Suprapubic skin (tissue), 4 donors: ENCODE measurements around the gene CDHR3. TPM values are rescaled to one million over a fixed set of nuclear protein-coding genes. Genes with fewer than 3 reads are reported as not detected.

ENCODE experiments used
- DNase-seq, 2 donors: peaks; one replicate each; pipeline ENCODE4 v3.0.0-alpha.2; 2019; ENCODE audit warnings: low spot score in 2 of 2
- H3K27ac ChIP-seq: fragments of 200-600 bp; sonication (generic); one replicate; pipeline ENCODE4 v1.5.1; 2019
- H3K27me3 ChIP-seq: fragments of 200-600 bp; sonication (generic); one replicate; pipeline ENCODE4 v1.5.1; 2019
- H3K36me3 ChIP-seq: fragments of 200-600 bp; sonication (generic); one replicate; pipeline ENCODE4 v1.5.1; 2019
- H3K4me1 ChIP-seq: fragments of 200-600 bp; sonication (generic); one replicate; pipeline ENCODE4 v1.5.1; 2019
- H3K4me3 ChIP-seq: fragments of 200-600 bp; sonication (generic); one replicate; pipeline ENCODE4 v1.5.1; 2019; ENCODE audit warnings: mild to moderate bottlenecking
- H3K9me3 ChIP-seq: fragments of 200-600 bp; sonication (generic); one replicate; pipeline ENCODE4 v1.5.1; 2019
- CTCF ChIP-seq, 2 donors: fragments of 200-600 bp in 1 of 2; fragments of 450-650 bp in 1 of 2; sonication (generic) in 1 of 2; IDR thresholded peaks; one replicate each; pipeline ENCODE4 v1.5.1; 2016 to 2019; ENCODE audit warnings: antibody characterized with exemption in 2 of 2, mild to moderate bottlenecking in 1 of 2, moderate library complexity in 1 of 2
- EP300 ChIP-seq: sonication (generic); formaldehyde crosslinking; IDR thresholded peaks from one replicate; pipeline ENCODE4 v1.6.1; 2017; ENCODE audit warnings: antibody characterized with exemption
- POLR2A ChIP-seq, 2 donors: fragments of 450-650 bp; IDR thresholded peaks; one replicate each; pipeline ENCODE4 v1.6.1; 2017; ENCODE audit warnings: antibody characterized with exemption in 2 of 2, mild to moderate bottlenecking in 2 of 2, moderate library complexity in 2 of 2
- POLR2AphosphoS5 ChIP-seq, 3 donors: sonication (generic); formaldehyde crosslinking; IDR thresholded peaks; one replicate each; pipeline ENCODE4 v1.6.1; 2017; ENCODE audit warnings: antibody characterized with exemption in 3 of 3
- WGBS: methylation state at CpG from one replicate; pipeline ENCODE4 v1.1.5; 2018; 5-methylcytosine and 5-hydroxymethylcytosine counted together
- total RNA-seq, 4 donors: library from RNA; depleted of rRNA; stranded (reverse); fragments of >200 nt; gene quantifications; one replicate each; pipeline ENCODE4 v1.1.0, GENCODE V29; 2016

Gene CDHR3
- total RNA-seq, 4 donors from 2014 or later = 1.3 to 6.5 (median 2.7) TPM

- no peak overlapping the region for H3K4me3 ChIP-seq
- WGBS = 96% methylated on average over 5 of the region's 5 CpGs
- no peak overlapping the region for H3K27ac ChIP-seq
- no peaks in the 10 kb centered on the region for H3K9me3 ChIP-seq
- TF ChIP-seq POLR2AphosphoS5 (IDR thresholded peaks at IDR 0.05) = no peak
- no peak for TF ChIP-seq POLR2A (IDR thresholded peaks at IDR 0.05)
- TF ChIP-seq CTCF (IDR thresholded peaks at IDR 0.05) = no peak
- TF ChIP-seq EP300 = no peak
- H3K4me1 ChIP-seq = peaks cover 17% of the 10 kb centered on the region
- DNase-seq = no peak
- H3K36me3 ChIP-seq = no peaks in the 10 kb centered on the region
- H3K27me3 ChIP-seq = no peaks in the 10 kb centered on the region
Observed at GRCh38 chr7:105935250-105935649, 27.8 kb upstream of the CDHR3 start.

DNA sequence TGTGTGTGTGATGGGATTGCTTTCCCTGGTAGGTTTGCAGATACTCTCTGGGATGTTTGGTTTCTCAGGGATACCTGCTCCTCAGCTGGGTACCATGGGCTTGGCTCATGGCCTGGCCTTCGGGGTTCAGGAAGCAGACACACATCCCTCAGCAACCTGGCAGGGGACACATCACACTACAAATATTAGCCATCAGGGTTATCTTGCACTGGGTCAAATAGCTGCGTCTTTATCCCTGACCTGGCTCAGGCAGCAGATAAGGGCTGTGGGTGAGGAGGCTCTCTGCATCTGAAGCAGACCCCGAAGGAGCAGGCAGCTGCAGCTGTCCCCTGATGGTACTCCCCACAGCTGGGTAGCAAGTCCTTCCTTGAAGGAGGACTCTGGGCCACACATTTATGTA lies 25.7 kb upstream of the CDHR3 start:
- peaks cover 14% of the 10 kb centered on the region for H3K4me1 ChIP-seq
- H3K4me3 ChIP-seq = no peak overlapping the region
- 94% methylated on average over 3 of the region's 3 CpGs for WGBS
- no peaks in the 10 kb centered on the region for H3K36me3 ChIP-seq
- H3K27ac ChIP-seq = no peak overlapping the region
- H3K27me3 ChIP-seq = no peaks in the 10 kb centered on the region
- no peak for TF ChIP-seq CTCF (IDR thresholded peaks at IDR 0.05)
- no peak for TF ChIP-seq EP300
- no peak for TF ChIP-seq POLR2A (IDR thresholded peaks at IDR 0.05)
- TF ChIP-seq POLR2AphosphoS5 (IDR thresholded peaks at IDR 0.05) = no peak
- H3K9me3 ChIP-seq = no peaks in the 10 kb centered on the region
- no peak for DNase-seq

DNA sequence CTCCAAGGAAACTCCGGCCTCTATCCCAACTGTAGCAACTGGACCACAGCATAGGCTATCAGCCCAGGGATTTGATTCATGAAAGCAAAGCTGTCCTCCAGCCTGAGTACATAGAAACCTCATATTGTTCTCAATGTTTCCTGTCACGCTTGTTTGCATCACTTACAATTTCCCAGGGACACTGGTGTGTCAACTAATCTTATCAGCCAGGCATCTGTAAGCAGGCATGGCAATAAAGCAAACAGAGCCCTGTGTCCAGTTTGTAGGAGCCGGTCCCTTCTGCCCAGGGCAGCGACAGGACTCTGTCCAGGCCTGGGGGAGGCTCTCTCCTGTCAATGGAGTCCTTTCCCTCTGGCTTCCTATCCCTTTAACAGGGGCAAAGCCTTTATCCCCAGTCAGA lies 23.0 kb upstream of the CDHR3 start:
- WGBS = 60% methylated on average over 4 of the region's 4 CpGs

GRCh38 chr7:105941596-105941995 lies 21.5 kb upstream of the CDHR3 start:
- Histone ChIP-seq H3K9me3 (no peaks in the 10 kb centered on the region), H3K27me3 (no peaks in the 10 kb centered on the region), H3K27ac (no peak overlapping the region), H3K36me3 (no peaks in the 10 kb centered on the region), H3K4me1 (no peaks in the 10 kb centered on the region), H3K4me3 (no peak overlapping the region)
- TF ChIP-seq EP300 = no peak
- TF ChIP-seq CTCF (IDR thresholded peaks at IDR 0.05) = no peak
- TF ChIP-seq POLR2AphosphoS5 (IDR thresholded peaks at IDR 0.05) = no peak
- TF ChIP-seq POLR2A (IDR thresholded peaks at IDR 0.05) = no peak
- DNase-seq = no peak

More for the DNA sequence above, 23.0 kb upstream of the CDHR3 start:
- Histone ChIP-seq H3K4me1 (no peaks in the 10 kb centered on the region), H3K36me3 (no peaks in the 10 kb centered on the region), H3K9me3 (no peaks in the 10 kb centered on the region), H3K4me3 (no peak overlapping the region), H3K27me3 (no peaks in the 10 kb centered on the region), H3K27ac (no peak overlapping the region)
- no peak for DNase-seq
- TF ChIP-seq POLR2A (IDR thresholded peaks at IDR 0.05) (no peak), POLR2AphosphoS5 (IDR thresholded peaks at IDR 0.05) (no peak), EP300 (no peak), CTCF (IDR thresholded peaks at IDR 0.05) (no peak)

- WGBS = 75% methylated on average over 2 of the region's 2 CpGs
Observed at GRCh38 chr7:105943486-105943885, 19.6 kb upstream of the CDHR3 start.

More at GRCh38 chr7:105943486-105943885, 19.6 kb upstream of the CDHR3 start:
- DNase-seq = no peak
- H3K27ac ChIP-seq = no peak overlapping the region
- no peaks in the 10 kb centered on the region for H3K4me1 ChIP-seq
- no peaks in the 10 kb centered on the region for H3K27me3 ChIP-seq
- H3K36me3 ChIP-seq = no peaks in the 10 kb centered on the region
- H3K4me3 ChIP-seq = no peak overlapping the region
- no peaks in the 10 kb centered on the region for H3K9me3 ChIP-seq
- no peak for TF ChIP-seq POLR2AphosphoS5 (IDR thresholded peaks at IDR 0.05)
- TF ChIP-seq CTCF (IDR thresholded peaks at IDR 0.05) = no peak
- no peak for TF ChIP-seq POLR2A (IDR thresholded peaks at IDR 0.05)
- TF ChIP-seq EP300 = no peak
